ENCODE results near the gene MAFF.

DNA sequence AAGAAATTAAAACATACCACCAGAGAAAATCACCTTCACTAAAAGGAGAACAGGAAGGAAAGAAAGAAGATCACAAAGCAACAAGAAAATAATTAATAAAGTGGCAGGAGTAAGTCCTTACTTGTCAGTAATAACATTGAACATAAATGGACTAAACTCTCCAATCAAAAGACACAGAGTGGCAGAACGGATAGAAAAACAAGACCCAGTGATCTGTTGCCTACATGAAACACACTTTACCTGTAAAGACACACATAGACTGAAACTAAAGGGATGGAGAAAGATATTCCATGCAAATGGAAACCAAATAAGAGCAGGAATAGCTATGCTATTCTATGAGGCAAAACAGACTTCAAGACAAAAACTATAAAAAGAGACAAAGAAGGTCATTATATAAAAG lies 46.1 kb upstream of the MAFF start:
- TF ChIP-seq CBFA2T2 (conservative IDR thresholded peaks at IDR 0.05): no peak
- TF ChIP-seq, protein P1, sequence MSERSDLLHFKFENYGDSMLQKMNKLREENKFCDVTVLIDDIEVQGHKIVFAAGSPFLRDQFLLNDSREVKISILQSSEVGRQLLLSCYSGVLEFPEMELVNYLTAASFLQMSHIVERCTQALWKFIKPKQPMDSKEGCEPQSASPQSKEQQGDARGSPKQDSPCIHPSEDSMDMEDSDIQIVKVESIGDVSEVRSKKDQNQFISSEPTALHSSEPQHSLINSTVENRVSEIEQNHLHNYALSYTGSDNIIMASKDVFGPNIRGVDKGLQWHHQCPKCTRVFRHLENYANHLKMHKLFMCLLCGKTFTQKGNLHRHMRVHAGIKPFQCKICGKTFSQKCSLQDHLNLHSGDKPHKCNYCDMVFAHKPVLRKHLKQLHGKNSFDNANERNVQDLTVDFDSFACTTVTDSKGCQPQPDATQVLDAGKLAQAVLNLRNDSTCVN (CRISPR knock-in tag; IDR thresholded peaks at IDR 0.05): no peak
- no peak for TF ChIP-seq HNRNPH1 (optimal IDR thresholded peaks at IDR 0.05; ENCODE audit: low read depth, low read length)
- TF ChIP-seq, protein P2, sequence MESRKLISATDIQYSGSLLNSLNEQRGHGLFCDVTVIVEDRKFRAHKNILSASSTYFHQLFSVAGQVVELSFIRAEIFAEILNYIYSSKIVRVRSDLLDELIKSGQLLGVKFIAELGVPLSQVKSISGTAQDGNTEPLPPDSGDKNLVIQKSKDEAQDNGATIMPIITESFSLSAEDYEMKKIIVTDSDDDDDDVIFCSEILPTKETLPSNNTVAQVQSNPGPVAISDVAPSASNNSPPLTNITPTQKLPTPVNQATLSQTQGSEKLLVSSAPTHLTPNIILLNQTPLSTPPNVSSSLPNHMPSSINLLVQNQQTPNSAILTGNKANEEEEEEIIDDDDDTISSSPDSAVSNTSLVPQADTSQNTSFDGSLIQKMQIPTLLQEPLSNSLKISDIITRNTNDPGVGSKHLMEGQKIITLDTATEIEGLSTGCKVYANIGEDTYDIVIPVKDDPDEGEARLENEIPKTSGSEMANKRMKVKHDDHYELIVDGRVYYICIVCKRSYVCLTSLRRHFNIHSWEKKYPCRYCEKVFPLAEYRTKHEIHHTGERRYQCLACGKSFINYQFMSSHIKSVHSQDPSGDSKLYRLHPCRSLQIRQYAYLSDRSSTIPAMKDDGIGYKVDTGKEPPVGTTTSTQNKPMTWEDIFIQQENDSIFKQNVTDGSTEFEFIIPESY (CRISPR knock-in tag; IDR thresholded peaks at IDR 0.05): no peak
- TF ChIP-seq EP300 (IDR thresholded peaks at IDR 0.05; ENCODE audit: low read length): no peak
